Spleen (tissue), 7 donors: ENCODE data around the gene LRP1B.

Experiments used
- CTCF ChIP-seq, 11 experiments: fragments of 200-600 bp in 7 of 11; fragments of 450-650 bp in 4 of 11; sonication (generic) in 4 of 11; IDR thresholded peaks in 8 of 11; conservative IDR thresholded peaks in 3 of 11; 1 replicate in 7 of 11; 2 replicates in 4 of 11; pipeline versions ENCODE4 v1.4.0 to v1.8.0; 2016 to 2021; ENCODE audit warnings: antibody characterized with exemption in 11 of 11, inconsistent platforms in 4 of 11, mild to moderate bottlenecking in 1 of 11
- POLR2A ChIP-seq, 3 donors: fragments of 450-650 bp; IDR thresholded peaks; one replicate each; pipeline ENCODE4 v1.5.1; 2017; ENCODE audit warnings: antibody characterized with exemption in 3 of 3, mild to moderate bottlenecking in 1 of 3
- donor health status: DM: no; HTN: no; CAD: no; lungs with moderate emphysema.
- donor health status: DM: no; HTN: no; CAD: no.
- donor health status: DM: no; HTN: no; CAD: no.

- TF ChIP-seq CTCF (IDR thresholded peaks at IDR 0.05 in 8 of 11, conservative IDR thresholded peaks at IDR 0.05 in 3 of 11) (no peak), POLR2A (IDR thresholded peaks at IDR 0.05) (no peak)
Measured at GRCh38 chr2:142175813-142176338, 45.1 kb upstream of the LRP1B start.
